PC-3 (cell line): ENCODE data around the gene DGKD. TPM values are rescaled to one million over a fixed set of nuclear protein-coding genes. Genes with fewer than 3 reads are reported as not detected.

Experiments used
- ATAC-seq: fragments of 200-7000 bp; cut with Tn5 transposase; 2 replicates; pipeline ENCODE4 v1.9.1; 2020; ENCODE audit warnings: mild to moderate bottlenecking, moderate library complexity
- BruUV-seq: library from RNA; stranded (reverse); fragments of 400-500 nt; replicated peaks from 2 replicates; lab custom pipeline; 2021; lab: Mats Ljungman, UMichigan
- CTCF ChIA-PET: fragments of 300-600 bp; sonication (Branson Sonifier 250); formaldehyde crosslinking; loops from one replicate; lab custom pipeline; 2022; ENCODE audit warnings: antibody characterized with exemption; lab: Charles Lee
- POLR2A ChIA-PET: fragments of 300-600 bp; sonication (Branson Sonifier 250); formaldehyde crosslinking; loops from one replicate; lab custom pipeline; 2022; ENCODE audit warnings: antibody characterized with exemption; ENCODE audit not compliant: unreplicated experiment; lab: Charles Lee
- DNase-seq: peaks from one replicate; pipeline ENCODE4 v3.0.0-alpha.2; 2015
- H2AFZ ChIP-seq: fragments of 300-600 bp; sonication (generic); 2 replicates; pipeline ENCODE4 v1.6.0; 2016; ENCODE audit warnings: antibody characterized with exemption, low read length
- H3F3A ChIP-seq: fragments of 300-600 bp; sonication (generic); one replicate; pipeline ENCODE4 v1.6.0; 2017; ENCODE audit warnings: antibody characterized with exemption, low read length, control low read depth, mild to moderate bottlenecking; ENCODE audit not compliant: unreplicated experiment
- H3K27ac ChIP-seq: fragments of 300-600 bp; sonication (generic); 2 replicates; pipeline ENCODE4 v1.5.1; 2016; ENCODE audit warnings: mild to moderate bottlenecking, low read length
- H3K27me3 ChIP-seq: fragments of 300-600 bp; sonication (generic); 2 replicates; pipeline ENCODE4 v1.6.1; 2016; ENCODE audit warnings: low read length, mixed read lengths
- H3K36me3 ChIP-seq: fragments of 300-600 bp; sonication (generic); 2 replicates; pipeline ENCODE4 v1.6.1; 2016; ENCODE audit warnings: low read depth, mixed run types, low read length, mixed read lengths
- H3K4me1 ChIP-seq: fragments of 300-600 bp; sonication (generic); 2 replicates; pipeline ENCODE4 v1.5.1; 2016; ENCODE audit warnings: low read length; ENCODE audit not compliant: insufficient read depth
- H3K4me2 ChIP-seq: fragments of 300-600 bp; sonication (generic); 2 replicates; pipeline ENCODE4 v1.6.0; 2016; ENCODE audit warnings: low read length
- H3K4me3 ChIP-seq: fragments of 300-600 bp; sonication (generic); 2 replicates; pipeline ENCODE4 v1.5.1; 2016; ENCODE audit warnings: mild to moderate bottlenecking, low read length, mixed read lengths
- H3K79me2 ChIP-seq: fragments of 300-600 bp; sonication (generic); 2 replicates; pipeline ENCODE4 v1.6.1; 2017; ENCODE audit warnings: low read length, mixed read lengths
- H3K9ac ChIP-seq: fragments of 300-600 bp; sonication (generic); 2 replicates; pipeline ENCODE4 v1.6.0; 2016; ENCODE audit warnings: mild to moderate bottlenecking, low read length
- H3K9me2 ChIP-seq: fragments of 300-600 bp; sonication (generic); replicated peaks from 2 replicates; pipeline ENCODE4 v1.6.1; 2016; ENCODE audit warnings: mixed run types, low read length, mixed read lengths
- H3K9me3 ChIP-seq: fragments of 300-600 bp; sonication (generic); 2 replicates; pipeline ENCODE4 v1.6.1; 2016; ENCODE audit warnings: low read length, mixed read lengths
- H4K20me1 ChIP-seq: fragments of 300-600 bp; sonication (generic); 2 replicates; pipeline ENCODE4 v1.6.1; 2016; ENCODE audit warnings: low read length, mixed read lengths
- CTCF ChIP-seq: fragments of 300-600 bp; sonication (generic); conservative IDR thresholded peaks from 2 replicates; pipeline ENCODE4 v1.5.1; 2017; ENCODE audit warnings: antibody characterized with exemption, low read depth, mild to moderate bottlenecking, low read length
- EZH2 ChIP-seq: fragments of 300-600 bp; sonication (generic); IDR thresholded peaks from one replicate; pipeline ENCODE4 v1.6.1; 2017; ENCODE audit warnings: antibody characterized with exemption, mild to moderate bottlenecking, low read length; ENCODE audit not compliant: unreplicated experiment
- EZH2phosphoT487 ChIP-seq: fragments of 300-600 bp; sonication (generic); IDR thresholded peaks from 2 replicates; pipeline ENCODE4 v1.6.1; 2018; ENCODE audit warnings: mild to moderate bottlenecking, antibody characterized with exemption, low read length, borderline replicate concordance
- intact Hi-C: fragments of 100-400 bp; cut with micrococcal nuclease; formaldehyde crosslinking; loops from 2 replicates; pipeline ENCODE4 v1.9.0; 2023
- total RNA-seq: library from RNA; depleted of rRNA; stranded (reverse); fragments of >200 nt; gene quantifications from 2 replicates; pipeline ENCODE4 v1.2.3, GENCODE V29; 2014

The DGKD gene
- total RNA-seq, 1 experiment from 2014 or later = 23.3 TPM

- Histone ChIP-seq H2AFZ (no peak overlapping the region), H3K4me3 (peak overlapping the region; percentile 5; the same call in 1 of the 2 replicates), H3K9me3 (no peaks in the 10 kb centered on the region), H3K4me2 (peak overlapping the region; percentile 69), H3F3A (no peaks in the 10 kb centered on the region), H3K27me3 (no peaks in the 10 kb centered on the region), H3K36me3 (no peaks in the 10 kb centered on the region; the same call in 1 of the 2 replicates), H3K9ac (peak overlapping the region; percentile 60), H4K20me1 (no peaks in the 10 kb centered on the region), H3K9me2 (no peaks in the 10 kb centered on the region), H3K79me2 (peaks cover 77% of the 10 kb centered on the region), H3K4me1 (peaks cover 53% of the 10 kb centered on the region), H3K27ac (peak overlapping the region; percentile 85)
- DNase-seq (peak; percentile 80), ATAC-seq (peak; percentile 76)
- no TSS peak for BruUV-seq
- CTCF ChIA-PET = interaction anchor here (0.6 kb wide), 1 partner anchor 773 kb away, joined by 3 read pairs; no protein-coding TSS in a partner anchor
- POLR2A ChIA-PET = no interaction called here
- TF ChIP-seq EZH2 (no peak), CTCF (no peak)
- intact Hi-C loops = no loop called here
Observed at GRCh38 chr2:233384811-233385488, 30.7 kb downstream of the DGKD start.

GRCh38 chr2:233385489-233386044 is 31.3 kb downstream of the DGKD start:
- no TSS peak for BruUV-seq
- H3K79me2 ChIP-seq = peaks cover 71% of the 10 kb centered on the region
- H3K27me3 ChIP-seq = no peaks in the 10 kb centered on the region
- no peaks in the 10 kb centered on the region for H4K20me1 ChIP-seq
- TF ChIP-seq EZH2phosphoT487 (no peak), CTCF (no peak), EZH2 (no peak)
- ChIA-PET CTCF (interaction anchor here (0.6 kb wide), 1 partner anchor 773 kb away, joined by 3 read pairs; no protein-coding TSS in a partner anchor), POLR2A (no interaction called here)
- H3K9me3 ChIP-seq = no peaks in the 10 kb centered on the region
- H3K4me2 ChIP-seq = peak overlapping the region; percentile 69; the same call in 1 of the 2 replicates
- no peaks in the 10 kb centered on the region for H3K9me2 ChIP-seq
- H3K36me3 ChIP-seq = no peaks in the 10 kb centered on the region; the same call in 1 of the 2 replicates
- no peak overlapping the region for H3K4me3 ChIP-seq
- peak overlapping the region; percentile 60 for H3K9ac ChIP-seq
- intact Hi-C loops = no loop called here
- ATAC-seq (no peak), DNase-seq (no peak)
- no peak overlapping the region for H2AFZ ChIP-seq
- no peaks in the 10 kb centered on the region for H3F3A ChIP-seq
- H3K4me1 ChIP-seq = peaks cover 52% of the 10 kb centered on the region
- peak overlapping the region; percentile 85 for H3K27ac ChIP-seq
